HCEC 1CT (cell line): ENCODE results near the gene IL17REL.
"Not testable (repeated sequence)": the region's sequence is repeated elsewhere in the genome, so short reads cannot be mapped to it uniquely, and the experiment has no call there.

ENCODE experiments used
- DNase-seq: peaks from one replicate; pipeline ENCODE4 v3.0.0-alpha.2; 2017

IL17REL gene

DNA sequence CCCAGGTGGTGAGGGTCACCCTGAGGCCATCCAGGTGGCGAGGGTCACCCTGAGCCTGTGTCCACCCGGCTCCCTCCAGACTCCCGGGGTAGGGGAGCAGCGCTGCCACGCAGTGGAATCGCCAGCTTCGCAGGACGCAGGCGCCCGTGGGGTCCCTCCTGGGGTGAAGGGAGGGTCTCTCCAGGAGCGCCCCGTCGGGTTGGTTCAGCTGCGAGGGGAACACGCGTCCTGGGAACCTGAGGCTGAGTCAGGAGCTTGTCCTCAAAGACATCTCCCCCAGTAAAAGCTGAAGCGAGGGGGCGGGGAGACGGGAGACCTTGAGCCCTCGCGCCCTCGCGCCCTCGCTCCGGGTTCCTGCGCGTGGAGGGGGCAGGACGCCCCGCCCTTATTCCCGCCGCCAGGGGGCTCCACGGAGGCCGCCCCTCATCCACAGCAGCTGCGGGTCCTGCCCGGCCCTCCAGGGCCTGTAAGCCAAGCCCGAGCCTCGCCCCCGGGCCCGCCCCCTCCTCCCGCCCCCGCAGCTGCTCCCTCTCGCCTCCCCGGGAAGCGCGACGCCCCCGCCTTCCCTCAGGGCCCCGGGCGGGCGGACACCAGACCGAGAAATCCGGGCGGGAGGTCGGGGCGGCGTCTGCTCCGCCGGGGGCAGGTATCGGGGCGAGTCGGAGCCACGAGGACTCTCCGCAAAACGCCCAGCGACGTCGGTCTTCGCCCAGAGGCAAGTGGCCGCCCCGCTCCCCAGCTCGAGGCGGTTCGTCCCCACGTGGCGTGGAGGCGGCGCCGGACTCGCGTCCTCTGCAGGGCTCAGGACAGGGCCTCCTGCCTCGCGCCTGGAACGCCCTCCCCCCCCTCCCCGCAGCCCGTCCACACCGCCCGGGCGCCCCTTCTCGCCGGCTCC lies 29.2 kb downstream of the IL17REL start:
- no peak for DNase-seq

DNA sequence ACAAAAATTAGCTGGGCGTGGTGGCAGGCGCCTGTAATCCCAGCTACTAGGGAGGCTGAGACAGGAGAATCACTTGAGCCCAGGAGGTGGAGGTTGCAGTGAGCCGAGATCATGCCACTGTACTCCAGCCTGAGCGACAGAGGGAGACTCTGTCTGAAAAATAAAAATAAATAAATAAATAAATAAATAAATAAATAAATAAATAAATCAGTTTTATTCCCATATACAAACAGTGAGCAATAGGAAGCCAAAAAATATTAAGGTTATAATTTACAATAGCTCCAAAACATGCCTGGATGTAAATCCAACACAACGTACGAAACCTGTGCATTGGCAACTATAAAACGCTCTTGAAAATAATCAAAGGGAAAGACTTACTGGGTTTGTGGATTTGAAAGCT lies 30.8 kb downstream of the IL17REL start:
- DNase-seq, result not testable (repeated sequence)

DNA sequence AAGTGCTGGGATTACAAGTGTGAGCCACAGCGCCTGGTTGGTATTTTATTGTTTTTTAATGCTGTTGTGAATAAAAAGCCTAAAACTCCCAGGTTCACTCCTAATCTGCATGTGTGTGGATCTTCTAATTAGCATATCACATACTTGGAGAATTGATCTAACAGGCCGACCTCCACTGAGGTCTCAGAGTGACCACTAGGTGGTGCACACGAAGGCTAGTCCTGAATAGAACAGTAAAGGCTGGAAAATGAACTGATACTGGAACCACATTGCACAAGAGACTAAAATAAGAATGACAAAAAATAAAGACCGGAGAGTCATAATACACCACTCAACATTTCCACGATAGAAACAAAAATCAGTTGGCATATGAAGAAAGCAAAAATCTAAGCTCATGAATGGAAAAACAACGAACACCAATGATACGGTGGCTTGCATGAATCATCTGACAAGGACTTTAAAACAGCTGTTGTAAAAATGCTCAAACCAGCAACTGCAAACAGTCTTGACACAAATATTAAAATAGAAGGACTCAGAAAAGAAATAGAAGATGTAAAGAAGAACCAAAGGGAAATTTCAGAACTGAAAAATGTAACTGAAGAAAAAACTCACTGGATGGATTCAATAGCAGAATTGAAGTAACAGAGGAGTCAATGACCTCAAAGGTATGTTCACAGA lies 32.8 kb downstream of the IL17REL start:
- DNase-seq, result peak; percentile 54

DNA sequence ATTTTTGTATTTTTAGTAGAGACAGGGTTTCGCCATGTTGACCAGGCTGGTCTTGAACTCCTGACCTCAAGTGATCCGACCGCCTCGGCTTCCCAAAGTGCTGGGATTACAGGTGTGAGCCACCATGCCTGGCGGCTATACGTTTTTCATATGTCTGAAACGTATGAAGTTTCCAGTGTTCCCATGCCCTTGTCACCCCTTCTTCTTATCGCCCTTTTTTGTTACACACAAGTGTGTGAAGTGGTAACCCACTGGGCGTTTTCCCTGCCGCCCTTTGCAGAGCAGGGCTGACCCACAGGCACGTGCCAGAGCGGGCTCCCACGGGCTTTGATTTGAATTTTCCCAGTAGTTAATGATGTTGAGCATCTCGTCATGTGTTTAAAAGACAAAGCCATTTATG lies 35.0 kb downstream of the IL17REL start:
- DNase-seq, result no peak

DNA sequence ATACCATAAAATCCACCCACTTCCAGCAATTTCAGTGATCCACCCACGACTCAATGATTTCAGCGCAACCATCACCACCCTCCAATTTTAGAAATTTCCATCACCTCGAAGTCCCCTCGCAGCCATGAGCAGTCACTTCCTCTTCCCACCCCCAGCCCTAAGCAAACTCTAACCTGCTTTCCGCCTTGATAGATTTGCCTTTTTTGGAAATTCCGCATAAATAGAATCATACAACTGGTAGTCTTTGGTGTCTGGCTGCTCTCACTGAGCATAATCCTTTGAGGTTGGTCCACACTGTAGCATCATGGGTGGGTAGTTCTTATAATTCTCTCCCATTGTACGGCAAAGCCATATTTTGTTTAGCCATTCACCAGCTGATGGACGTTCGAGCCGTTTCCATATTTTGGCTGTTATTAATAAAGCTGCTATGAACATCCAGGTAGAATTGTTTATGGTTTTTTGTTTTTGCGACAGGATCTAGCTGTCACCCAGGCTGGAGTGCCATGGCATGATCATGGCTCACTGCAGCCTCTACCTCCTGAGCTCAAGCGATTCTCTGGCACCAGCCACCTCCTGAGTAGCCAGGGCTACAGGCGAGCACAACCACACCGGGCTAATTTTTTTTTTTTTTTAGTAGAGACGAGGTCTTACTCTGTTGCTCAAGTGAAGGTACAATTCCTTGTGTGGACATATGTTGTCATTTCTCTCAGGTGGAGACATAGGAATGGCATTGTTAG lies 36.0 kb downstream of the IL17REL start:
- no peak for DNase-seq

DNA sequence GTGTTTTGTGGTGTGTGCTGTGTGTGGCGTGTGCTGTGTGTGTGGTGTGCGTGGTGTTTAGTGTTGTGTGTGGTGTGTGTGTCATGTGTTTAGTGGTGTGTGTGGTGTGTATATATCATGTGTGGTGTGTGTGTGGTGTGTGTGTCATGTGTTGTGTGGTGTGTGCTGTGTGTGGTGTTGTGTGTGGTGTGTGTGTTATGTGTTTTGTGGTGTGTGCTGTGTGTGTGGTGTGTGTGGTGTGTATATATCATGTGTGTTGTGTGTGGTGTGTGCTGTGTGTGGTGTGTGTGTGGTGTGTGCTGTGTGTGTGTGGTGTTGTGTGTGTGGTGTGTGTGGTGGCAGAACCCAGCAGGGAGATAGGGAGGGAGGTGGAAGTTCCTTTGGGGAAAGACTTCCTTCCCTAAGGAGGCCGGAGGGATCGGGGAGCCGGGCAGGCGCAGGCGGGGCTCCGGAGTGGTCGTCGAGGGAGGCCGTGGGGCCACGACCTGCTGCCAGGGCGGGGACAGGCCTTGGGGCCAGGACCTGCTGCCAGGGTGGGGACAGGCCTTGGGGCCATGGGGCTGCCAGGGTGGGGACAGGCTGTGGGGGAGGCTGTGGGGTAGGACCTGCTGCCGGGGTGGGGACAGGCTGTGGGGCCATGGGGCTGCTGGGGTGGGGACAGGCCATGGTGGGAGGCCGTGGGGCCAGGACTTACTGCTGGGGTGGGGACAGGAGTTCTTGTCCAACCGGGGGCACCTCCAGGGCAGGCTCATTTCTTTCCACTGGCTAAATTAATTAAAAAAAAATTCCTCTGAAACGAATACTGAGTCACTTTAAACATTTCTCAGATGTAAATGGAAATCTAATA lies 36.8 kb downstream of the IL17REL start:
- DNase-seq, result no peak

DNA sequence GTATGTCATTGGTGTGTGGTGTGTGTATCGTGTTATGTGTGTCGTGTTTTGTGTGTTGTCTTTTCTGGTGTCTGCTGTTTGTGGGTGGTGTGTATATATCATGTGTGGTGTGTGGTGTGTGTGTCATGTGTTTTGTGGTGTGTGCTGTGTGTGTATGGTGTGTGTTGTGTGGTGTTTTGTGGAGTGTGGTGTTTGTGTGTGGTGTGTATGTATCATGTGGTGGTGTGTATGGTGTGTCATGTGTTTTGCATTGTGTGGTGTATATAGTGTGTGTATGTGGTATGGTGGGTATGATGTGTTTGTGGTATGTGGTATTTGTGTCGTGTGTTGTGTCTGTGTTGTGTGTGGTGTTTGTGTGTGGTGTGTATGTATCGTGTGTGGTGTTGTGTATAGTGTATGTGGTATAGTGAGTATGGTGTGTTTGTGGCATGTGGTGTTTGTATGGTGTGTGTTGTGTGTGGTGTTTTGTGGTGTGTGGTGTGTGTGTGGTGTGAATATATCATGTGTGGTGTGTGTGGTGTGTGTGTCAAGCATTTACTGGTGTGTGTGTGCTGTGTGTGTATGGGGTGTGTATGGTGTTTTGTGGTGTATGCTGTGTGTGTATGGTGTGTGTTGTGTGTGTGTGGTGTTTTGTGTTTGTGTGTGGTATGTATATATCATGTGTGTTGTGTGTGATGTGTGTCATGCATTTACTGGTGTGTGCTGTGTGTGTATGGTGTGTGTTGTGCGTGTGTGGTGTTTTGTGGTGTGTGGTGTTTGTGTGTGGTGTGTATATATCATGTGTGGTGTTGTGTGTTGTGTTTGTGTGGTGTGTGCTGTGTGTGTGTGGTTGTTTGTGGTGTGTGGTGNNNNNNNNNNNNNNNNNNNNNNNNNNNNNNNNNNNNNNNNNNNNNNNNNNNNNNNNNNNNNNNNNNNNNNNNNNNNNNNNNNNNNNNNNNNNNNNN lies 39.3 kb downstream of the IL17REL start:
- no peak for DNase-seq

DNA sequence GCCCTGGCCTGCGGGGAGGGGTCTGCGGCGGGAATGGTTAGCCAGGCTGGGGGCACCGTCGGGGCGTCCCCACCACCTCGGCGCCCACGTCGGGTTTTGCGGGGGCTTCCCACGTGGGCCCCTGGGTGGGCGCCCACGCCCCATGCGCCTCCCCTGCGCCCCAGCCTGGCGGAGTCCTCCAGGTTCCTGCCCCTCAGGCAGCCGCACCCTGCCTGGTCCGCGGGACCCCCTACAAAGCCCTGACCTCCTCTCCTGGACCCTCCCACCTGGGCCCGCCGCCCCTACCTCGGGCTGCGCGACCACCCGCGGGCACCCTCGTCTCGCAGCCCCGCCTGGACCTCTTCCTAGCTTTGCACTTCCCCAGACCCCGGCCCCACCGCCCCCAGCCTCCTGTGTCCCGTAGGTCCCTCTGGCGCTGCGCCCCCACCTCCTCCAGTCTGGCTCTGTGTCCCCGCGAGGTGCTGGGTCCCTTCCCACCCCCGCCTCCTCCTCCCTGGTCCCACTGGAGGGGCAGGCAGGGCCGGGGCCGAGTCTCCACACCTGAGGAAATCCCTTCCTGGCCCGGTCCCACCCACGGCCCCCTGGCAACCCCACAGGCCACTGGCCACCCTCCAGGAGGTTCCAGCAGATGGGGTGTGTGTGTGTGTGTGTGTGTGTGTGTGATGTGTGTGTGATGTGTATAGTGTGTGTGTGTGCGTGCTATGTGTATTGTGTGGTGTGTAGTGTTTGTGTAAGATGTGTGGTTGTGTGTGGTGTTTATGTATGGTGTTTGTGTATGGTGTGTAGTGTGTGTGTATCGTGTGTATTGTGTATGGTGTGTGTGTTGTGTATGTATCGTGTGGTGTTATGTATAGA lies 40.2 kb downstream of the IL17REL start:
- no peak for DNase-seq

DNA sequence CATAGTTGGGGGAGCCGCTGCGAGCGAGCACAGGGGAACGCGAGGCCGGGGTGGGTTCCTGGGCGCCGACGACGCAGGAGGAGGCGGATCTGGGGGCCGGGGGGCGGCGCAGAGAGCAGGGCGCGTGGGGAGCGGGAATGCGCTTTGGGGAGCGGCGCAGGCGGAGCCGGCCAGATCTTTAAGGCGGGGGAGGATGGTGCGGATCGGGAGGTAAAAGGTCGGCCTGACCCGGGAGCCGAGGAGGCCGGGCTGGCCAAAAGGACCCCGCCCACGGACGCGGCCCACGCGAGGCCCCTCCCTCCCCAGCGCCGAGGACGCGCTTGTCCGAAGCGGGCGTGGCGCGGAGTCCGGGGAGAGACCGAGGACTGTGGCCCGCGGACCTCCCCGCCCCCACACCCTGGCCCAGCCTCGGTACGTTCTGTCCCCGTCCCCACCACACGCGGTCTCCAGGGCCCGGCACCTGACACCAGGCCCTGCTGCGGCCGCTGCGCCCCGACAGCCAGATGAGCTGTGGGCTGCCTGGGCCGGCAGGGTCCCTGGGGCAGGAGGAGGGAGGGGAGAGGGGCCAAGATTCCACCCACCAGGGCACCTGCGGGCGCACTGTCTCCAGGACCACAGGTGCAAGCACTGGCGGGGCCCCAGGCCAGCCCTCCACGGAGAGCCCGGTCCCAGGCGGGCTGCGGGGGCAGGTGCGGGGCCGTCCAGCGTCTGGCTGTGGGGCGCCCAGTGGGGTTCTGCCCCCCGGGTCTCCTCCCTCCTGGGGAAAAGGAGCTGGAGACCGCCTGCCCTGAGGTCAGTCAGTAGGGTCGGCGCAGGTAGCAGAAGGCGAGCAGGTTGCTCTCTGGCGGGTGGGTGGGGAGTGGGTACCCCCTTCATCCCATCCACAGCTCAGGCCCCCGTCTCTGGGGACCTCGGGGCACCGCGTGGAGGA lies 41.1 kb downstream of the IL17REL start:
- DNase-seq, result peak; percentile 70

DNA sequence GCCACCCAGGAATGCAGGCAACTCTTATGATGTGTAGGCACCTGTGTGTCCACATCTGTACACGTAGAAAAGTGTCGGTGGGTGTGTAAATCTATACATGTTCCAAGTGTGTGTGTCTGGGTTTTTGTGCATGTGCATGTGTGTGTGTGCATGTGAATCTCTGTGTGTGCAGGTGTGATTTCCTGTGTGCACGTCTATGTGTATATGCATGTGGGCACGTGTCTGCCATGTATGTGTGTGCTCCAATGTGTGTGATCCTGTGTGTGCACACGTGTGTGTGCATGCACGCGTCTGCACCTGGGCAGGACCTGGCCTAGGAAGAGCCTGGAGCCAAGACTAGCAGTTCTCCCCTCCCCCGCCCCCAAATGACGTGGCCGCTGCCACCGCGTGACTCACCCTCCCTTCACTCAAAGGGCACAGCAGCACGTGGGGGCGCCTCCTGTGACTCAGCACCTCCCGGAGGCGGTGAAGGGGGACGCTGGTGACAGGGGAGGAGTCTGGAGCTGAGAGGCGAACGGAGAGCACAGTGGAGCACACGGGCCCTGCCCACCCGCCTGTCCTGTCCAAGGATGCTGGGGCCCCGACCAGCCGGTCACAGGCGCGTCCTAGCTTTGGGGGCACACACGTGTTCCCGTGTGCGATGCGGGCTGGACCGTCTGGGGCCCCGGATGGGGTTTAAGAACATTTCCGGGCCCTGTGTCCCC lies 41.9 kb downstream of the IL17REL start:
- DNase-seq, result peak; percentile 95

DNA sequence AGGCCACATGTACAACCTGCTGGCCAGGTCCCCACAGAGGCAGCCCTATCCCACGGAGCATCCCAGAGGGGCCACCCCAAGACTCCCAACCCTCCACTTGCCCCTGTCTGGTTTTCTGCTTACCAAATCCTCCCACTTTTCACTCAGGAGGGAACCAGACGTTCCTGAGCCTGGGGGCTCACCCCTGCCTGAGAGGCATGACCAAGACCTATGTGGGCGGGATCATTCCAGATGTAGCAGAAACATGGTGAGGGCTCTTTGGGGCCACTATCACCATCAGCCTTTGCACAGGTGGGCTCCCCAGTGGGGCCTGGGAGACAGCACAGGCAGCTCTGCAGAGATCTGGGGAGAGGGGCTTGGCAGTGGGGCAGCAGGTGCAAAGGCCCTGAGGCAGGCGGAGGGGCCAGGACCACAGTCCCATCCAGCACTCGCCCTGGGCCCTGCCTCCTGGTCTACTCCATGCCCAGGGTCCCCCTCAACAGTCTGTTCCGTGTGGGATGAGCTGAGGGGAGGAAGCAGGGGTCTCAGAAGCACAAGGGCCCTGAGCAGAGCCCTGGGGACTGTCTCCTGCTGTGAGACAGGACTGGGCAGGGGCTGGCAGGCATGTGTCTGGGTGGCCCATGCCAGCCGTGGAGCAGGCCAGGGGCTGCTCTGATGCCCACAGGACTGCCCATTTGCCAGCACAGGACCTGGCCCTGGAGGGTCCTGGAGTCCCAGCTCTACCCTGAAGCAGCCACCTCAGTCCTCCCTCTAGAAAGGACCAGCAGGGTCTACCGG lies 42.6 kb downstream of the IL17REL start:
- no peak for DNase-seq

DNA sequence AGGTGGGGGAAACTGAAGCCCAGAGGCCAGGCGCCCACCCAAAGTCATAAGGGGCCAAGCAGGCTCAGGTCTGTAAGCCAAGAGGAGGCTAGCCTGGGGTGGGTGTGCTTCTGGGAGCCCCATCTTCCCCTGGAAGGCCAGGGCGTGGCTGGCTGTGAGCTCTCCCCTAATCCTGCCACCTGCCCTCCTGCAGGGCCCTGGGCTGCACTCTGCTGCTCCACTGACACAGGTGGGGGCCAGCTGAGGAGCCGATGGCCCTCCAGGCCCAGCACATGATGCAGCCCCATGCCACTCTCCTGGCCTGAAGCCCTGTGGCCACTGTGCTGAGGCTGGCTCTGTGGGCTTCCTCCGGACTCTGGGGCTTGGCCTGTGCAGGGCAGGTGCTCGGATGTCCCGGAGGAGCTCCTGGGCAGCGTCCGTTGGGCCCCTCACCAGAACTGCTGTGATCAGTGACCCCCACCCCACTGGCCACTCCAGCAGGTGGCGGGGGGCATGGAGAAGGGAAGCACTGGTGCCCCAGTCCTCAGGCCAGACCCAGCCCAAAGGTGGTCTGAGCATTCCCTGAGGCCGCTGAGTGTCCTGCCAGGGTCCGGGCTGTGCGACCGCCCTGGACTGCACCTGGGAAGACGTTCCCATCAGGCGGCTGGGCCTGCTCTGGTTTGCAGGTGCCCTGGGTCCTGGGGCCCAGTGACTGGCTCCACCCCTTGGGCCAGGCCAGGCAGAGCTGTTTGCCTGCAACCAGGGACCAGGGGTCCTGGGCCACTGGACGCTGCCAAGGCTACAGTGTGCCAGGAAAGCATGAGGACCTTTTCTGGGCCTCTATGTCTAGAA lies 43.5 kb downstream of the IL17REL start:
- DNase-seq, result no peak

DNA sequence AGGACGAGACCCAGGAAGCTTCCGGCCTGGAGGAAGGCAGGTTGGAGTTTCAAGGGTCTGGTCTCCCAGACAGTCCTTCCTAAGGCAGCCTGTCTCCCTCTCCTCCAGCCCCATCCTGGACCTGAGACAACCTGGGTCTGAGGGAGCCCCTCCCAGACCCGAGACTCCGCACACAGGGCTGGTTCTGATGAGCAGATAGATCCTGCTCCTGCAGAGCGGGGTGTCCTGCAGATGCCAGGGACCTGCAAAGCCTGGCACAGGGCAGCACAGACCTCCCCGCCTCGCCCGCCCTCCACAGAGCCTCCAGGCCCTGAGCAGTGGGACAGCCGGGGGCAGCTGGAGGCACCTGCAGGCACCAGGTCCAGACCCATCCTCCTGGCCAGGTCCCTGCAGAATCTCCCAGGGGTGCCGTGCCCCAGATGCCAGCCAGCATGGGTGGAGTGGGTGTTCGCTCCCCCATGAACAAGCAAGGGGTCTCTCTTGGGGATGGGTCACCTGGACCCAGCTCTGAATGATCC lies 44.2 kb downstream of the IL17REL start:
- no peak for DNase-seq

DNA sequence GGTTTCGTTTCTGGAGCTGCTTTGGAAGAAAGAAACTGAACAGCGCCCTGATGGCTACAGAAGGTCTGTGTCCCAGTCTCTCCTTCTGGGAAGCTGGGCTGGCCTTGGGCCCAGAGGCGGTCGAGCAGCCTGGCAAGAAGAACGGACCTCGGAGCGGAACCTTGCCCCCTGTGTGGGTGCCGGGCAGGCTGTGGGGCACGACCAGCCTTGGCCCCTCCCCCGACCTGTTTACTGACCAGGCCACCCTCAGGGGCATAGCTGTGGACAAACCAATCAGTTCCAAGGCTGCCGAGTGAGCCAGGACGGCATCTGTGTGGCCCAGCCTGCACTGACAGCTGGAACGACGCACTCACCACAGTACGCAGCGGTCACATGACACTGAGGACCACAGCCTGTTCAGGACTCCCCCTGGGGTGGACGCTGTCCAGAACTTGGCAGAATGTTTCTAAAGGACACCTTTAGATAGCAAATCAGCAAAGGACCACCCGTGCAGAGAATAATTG lies 44.8 kb downstream of the IL17REL start:
- DNase-seq, result no peak

DNA sequence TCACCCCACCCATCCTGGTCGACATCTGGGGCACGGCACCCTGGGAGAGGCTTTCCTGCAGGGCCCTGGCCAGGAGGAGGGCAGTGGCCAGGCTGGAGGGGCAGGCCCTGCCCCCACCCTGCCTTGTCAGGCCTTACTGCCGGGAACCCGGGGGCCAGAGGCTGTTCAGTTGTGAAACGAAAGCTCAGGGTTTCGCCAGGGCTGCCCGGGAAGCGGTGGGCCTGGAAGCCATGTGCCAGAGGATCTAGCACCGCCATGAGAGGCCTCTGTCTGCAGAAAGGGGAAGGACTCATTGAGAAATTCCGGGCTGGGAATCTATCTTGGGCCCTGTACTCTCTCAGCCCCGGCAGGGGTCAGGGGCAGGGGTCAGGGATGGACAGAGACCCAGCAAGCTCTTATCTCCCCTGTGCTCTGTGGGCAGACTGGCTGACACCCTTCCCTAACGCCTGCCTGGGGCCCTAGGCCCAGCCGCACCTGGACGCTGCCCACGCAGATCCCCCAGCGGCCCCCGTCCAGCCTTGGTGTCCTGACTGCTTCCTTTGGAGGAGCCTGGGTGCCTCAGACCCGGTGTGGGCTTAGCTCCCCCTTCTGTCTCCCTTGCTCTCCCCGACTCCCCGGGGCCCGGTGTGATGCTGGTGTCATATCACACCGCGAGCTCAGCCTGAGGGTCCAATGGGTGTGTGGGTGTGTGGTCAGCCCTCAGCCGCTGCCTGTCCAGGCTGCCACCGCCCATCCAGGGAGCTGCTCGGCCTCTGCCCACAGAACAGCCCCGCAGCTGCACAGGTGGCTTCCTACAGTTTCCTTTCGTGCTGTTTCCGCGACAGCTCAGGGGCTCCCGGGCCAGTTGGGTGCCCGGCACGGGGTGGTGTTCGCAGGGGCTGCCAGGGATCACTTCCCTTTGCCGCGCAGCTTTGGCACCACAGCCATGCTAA lies 45.5 kb downstream of the IL17REL start:
- DNase-seq, result no peak
